ENCODE data around the gene TIAL1.
A peak's percentile ranks its signal among the peaks of the same experiment; 100 is the strongest.
"Not testable (repeated sequence)": the region's sequence is repeated elsewhere in the genome, so short reads cannot be mapped to it uniquely, and the experiment has no call there.

The TIAL1 gene, protein sequence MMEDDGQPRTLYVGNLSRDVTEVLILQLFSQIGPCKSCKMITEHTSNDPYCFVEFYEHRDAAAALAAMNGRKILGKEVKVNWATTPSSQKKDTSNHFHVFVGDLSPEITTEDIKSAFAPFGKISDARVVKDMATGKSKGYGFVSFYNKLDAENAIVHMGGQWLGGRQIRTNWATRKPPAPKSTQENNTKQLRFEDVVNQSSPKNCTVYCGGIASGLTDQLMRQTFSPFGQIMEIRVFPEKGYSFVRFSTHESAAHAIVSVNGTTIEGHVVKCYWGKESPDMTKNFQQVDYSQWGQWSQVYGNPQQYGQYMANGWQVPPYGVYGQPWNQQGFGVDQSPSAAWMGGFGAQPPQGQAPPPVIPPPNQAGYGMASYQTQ

DNA sequence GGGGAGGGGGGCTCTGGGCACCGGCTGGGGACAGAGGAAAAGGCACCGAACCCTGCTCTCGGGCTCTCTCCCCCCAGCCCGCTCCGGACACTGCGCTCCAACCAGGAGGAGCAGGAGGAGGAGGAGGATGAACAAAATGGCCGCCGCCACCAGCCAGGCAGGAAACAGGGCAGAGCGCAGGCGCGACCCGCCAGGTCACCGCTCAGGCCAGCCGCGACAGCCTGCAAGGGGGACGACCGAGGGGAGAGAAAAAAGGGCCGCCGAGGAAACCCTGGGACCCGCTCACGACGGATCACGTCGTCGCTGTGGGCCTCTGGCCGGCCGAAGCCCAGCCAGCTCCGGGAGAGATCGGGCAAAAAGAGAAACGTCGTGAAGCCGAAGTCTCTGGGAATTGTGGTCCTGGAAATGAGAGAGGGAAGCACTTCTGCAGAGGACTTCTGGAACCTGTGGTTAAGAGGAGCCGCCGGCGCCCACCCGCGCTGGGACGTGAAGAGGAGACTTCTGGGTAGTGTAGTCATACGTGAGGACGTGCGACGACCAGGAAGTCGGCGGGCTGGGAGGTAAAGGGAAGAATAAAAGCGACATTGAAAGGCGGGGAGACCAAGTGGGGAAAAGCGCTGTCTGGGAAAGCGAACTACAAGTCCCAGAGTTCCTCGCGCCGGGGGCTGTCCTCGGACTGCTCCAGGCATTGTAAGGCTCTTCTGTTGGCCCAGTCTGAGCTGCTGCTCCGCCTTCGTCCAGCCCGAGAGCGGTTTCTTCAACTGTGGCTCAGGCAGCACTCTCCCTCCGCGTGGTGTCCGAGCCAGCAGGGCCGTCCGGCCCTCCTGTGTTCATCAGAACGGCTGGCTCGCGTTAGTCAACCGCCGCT, at the start of gene TIAL1:
TIAL1 (minus strand) TSS at position 428 of the 868 bp plus-strand sequence. CDS start 499 bp downstream, outside the sequence.
- peak; percentile 100 for DNase-seq

DNA sequence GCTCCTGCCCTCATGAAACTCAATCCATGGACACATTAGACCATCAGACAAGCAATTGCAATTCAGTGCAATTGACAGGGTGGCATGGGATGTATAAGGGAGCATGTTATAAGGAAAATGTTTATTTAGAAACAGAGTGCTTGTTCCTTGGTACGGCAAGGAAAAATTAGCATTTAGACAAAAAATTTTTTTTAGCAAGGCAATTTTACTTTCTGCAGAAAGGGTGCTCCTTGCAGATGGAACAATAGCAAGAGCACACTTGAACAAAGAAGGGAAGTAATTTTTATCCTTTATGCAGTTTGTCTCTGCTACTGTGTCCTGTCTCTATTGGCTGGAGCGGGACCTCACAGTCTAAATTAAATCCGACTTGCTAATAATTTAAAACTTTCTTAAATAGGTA, 48.2 kb upstream of the TIAL1 start:
- DNase-seq: no peak

DNA sequence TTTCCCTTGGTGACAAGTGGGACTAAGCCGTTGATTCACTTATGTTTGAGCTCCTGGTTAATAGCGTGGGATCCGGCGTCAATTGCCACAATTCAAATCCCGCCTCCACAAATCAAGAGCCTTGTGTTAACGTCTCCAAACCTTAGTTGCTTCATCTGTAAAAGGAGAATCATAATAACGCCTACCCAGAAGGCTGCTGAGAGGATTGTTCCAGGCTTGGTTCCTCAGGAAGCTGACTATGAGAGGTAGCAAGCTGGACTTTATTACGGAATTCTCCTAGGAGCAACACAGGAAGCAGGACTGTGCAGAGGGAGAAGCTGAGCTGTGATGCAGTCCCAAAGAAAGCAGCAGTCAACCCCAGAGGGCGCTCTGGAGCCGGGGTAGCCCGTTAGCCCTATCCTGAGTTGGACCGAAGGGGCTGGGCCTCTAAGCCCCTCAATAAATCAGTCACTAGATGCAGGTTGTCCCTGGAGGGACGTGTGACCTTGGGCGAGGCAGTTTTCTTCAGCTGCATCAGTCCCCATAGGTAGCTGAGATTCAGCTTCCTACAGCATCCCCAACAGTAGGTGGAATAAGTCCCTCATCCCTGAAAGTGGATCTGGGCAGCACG, 47.5 kb upstream of the TIAL1 start:
- no peak for DNase-seq

DNA sequence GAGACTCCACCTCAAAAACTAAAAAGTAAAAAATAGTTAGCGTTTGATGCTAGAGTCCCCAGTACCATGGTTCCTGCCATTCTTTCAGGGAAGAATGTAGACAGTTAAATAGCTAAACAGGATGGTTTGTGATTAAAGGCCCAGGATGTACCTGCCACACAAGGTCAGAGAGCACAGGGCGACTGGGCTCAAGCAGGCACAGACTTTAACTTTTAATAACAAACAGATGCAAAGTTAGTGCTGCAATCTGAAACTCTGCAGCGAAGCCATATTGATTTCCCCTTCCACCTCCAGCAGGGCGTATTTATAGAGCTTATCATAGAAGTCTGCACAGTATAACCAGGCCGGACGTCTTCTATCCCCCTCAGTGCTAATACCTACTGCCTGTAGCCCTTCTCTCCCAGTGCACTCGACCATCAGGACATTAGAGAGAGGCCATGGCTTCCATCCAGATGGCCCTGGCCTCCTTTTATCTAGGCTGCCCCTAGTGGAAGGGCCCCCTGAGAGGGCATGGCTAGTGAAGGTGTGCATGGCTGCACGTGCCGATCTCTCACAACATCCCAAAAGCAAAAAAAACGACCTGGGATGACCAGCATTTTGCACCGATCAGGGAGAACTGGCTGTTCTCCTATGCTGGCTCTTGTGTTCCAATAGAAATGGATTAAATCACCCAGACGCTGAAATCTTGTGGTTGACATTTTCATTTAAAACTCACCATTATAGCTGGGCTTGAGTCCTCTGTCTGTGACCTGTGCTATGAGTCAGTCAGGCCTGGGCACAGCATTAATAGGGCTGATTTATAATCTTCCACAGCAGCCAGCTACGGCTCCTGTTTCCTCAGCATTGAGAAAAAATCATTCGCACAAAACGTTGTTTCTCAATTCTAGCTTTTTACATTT, 46.8 kb upstream of the TIAL1 start:
- no peak for DNase-seq

DNA sequence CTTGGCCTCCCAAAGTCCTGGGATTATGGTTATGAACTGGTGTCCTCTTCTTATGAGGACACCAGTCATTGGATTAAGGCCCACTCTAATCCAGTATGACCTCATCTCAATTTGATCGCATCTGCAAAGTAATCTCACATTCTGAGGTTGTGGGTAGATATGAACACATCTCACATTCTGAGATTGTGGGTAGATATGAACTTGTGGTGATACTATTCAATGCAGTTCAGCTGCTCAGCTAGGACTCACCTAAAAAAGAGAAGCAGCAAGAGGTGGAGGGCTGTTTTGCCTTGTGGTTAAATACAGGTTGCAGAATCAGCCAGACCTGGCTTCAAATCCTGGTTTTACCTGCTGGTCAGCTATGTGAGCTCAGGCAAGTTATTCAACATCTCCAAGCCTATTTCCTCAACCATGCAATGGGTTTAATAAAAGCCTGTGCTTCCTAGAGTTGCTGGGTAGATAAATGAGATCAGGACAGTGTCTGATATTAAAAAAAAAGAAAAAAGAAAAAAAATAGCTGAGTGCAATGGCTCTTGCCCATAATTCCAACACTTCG, 45.9 kb upstream of the TIAL1 start:
- no peak for DNase-seq

DNA sequence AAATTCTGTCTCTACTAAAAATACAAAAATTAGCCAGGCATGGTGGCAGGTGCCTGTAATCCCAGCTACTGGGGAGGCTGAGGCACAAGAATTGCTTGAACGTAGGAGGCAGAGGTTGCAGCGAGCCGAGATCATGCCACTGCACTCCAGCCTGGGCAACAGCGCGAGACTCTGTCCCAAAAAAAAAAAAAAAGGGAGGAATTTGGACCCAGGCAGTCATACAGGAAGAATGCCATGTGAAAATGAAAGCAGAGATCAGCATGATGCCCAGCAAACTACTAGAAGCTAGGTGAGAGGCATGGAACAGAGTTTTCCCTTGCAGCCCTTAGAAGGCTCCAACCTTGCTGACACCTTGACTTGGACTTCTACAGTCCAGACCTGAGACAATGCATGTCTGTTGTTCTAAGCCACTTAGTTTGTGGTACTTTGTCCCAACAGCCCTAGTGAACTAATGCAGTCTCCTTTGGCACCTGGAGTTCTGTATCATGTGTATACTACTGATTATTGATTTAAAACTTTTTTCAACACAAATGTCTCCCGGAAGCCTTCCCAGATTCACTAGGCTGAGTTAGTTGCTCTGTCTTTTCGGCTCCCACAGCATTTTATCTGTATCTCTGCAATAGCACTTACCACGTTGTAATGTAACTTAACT, 44.2 kb upstream of the TIAL1 start:
- DNase-seq: no peak

DNA sequence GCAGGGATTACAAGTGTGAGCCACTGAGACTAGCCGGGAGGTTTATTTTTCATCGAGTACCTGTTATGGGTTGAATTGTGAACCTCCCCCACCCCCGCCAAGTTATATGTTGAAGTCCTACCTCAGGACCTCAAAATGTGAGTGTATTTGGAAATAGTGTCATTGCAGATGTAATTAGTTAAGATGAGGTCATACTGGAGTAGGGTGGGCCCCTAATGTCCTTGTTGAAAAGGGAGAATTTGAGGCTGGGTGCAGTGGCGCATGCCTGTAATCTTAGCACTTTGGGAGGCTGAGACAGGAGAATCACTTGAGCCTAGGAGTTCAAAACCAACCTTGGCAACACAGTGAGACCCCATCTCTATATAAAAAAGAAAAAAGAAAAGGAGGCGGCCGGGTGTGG, 43.6 kb upstream of the TIAL1 start:
- no peak for DNase-seq

DNA sequence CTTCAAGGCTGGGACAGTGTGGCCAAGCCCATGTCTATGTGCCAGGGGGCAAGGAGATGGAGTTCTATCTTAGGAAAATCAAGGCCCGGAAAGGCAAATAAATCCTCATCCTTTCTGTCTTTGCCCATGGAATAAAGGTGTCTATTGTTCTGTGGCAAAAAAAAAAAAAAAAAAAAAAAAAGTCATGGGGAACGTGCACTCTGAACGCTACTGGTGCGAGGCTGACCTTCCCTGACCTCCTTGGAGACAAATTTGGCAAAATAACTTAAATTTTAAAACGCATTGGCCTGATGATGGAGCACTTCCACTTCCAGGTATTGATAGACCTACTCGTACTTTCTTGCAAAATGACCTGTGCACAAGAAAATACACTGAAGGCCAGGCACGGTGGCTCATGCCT, 42.2 kb upstream of the TIAL1 start:
- no peak for DNase-seq

DNA sequence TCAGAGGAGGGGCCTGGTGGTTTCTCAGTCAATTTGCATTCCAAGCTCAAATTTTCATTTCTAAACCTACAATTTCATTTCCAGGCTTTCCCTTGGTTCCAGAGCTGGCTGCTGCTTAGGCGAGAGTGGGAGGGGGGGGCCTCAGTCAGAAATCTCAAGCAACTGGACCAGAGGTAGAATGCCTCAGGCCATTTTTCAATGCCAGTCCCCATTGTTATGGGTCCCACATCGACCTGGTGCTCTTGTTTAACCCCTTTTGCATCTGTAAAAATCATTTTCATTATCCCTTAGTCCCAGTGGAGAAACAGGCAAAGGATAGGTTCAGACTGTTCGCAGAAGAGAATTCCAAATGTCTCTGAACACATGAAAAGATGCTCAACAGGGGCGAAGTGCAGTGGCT, 40.9 kb upstream of the TIAL1 start:
- DNase-seq: no peak

DNA sequence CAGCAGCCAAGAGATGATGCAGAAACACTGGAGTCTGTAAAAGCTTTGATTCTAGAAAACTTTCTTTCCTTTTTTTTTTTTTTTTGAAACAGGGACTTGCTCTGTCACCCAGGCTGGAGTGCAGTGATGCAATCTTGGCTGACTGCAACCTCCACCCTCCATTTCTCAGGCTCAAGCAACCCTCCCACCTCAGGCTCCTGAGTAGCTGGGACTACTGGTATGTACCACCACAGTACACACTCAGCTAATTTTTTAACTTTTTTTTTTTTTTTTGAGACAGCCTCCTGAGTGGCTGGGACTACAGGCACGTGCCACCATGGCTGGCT, 37.4 kb upstream of the TIAL1 start:
- no peak for DNase-seq

DNA sequence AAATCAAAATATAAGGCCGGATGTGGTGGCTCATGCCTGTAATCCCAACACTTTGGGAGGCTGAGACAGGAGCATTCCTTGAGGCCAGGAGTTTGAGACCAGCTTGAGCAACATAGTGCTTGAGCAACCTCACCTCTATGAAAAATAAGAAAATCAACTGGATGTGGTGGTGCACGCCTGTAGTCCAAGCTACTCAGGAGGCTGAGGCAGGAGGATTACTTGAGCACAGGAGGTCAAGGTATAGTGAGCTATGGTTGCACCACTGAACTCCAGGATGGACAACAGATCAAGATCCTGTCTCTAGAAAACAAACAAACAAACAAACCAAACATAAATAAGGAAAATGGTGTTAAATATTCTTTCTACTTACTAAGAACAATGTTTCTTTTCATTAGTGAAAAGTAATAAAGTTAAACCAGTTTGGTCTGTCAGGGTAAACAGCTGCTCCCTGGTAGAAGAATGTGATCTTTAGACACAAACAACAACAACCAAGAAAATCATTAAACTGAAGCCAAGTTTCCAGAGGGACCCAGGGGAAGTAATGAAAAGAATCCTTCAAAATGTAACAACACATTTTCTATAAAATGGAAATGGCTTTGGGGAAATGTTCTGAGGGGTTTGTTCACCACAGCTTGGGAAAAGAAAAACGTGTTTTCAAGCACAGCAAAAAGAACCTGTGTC, 36.9 kb upstream of the TIAL1 start:
- DNase-seq: no peak

DNA sequence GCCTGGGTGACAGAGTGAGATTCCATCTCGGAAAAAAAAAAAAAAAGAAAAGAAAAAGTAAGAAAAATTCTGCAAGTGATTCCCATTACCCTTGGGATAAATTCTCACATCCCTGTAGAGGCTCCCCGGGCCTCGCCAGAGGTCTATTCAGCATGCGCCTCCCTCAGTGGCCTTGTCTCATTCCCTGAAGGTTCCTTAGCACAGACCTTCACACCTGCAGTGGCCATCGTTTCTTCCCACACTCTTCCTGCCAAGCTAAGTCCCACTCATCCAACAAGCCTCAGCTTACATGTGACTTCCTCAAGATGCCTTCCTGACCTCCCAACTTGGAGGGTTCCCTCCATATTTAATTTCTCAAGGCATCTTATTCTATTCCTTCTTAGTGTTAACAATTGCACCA, 33.5 kb upstream of the TIAL1 start:
- DNase-seq: no peak

DNA sequence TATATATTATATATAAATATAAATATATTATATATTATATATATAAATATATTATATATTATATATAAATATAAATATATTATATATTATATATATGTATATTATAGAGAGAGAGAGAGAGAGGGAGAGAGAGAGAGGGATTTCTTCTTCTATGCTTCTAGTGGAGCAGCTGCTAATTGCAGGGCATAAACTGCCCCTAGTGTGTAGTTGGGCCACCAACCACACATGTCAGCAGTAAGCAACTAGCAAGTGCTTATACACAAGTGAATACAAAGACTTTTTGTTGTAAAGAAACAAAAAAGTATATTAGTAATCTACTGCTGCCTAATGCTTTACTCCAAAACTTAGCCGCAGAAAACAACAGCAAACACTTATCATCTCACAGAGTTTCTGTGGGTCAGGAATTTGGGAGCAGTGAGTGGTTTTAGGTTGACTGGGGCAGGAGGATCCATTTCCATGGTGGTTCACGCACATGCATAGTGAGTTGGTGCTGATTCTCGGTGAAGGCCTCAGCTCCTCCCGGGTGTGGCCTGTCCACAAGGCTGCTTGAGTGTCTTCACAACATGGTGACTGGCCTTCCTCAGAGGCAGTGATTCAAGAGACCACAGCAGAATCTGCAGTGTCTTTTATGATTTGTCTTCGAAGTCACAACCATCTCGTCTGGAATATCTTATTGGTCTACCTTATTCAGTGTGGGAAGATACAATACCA, 29.0 kb upstream of the TIAL1 start:
- DNase-seq: no peak

DNA sequence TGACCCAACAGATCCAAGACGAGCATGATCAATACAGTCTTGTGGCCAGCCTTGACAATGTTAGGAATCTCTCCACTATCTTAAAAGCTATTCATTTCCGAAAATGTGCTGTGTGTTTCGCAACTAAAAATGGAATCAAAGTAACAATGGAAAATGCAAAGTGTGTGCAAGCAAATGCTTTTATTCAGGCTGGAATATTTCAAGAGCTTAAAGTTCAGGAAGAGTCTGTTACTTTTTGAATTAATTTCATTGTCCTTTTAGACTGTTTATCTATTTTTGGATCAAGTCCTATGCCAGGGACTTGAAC, 24.3 kb upstream of the TIAL1 start:
- no peak for DNase-seq

DNA sequence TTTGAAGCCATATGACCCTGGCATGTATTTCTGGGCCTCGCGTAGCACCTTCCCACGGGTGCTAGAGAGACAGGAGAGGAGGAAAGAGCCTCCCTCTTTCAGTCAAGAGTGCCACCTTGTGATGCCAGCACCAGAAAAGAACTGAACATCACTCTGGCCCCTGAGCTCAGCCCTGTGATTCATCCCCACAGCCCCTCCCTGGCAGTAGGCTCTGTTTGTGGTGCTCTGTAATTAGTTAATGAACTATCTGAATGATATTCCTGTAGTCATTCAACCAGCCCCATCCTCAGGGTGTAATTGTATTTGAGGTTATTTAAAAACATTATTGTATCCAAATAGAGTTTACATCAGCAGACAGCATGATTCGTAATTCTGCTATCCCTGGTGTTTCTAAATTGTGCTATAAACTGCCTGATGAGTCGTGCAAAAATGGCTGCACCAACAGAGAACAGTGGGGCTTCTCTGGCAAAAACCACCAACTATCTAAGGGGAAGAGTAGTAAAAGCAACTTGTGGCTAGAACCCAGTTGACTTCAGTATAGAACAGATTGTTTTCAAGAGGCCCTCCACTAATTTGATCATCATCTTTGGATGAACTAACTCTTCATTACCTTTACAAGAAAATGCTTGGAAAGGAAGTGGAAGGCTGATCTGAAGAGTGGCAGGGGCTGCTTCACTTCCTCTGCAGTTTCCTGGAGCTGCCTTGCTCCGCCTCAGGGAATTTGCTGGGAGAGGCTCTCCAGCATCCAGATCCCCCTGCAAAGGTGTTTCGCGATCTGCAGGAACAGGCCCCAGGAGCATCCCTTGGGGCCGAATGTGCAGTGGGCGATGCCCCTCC, 23.7 kb upstream of the TIAL1 start:
- DNase-seq: no peak

DNA sequence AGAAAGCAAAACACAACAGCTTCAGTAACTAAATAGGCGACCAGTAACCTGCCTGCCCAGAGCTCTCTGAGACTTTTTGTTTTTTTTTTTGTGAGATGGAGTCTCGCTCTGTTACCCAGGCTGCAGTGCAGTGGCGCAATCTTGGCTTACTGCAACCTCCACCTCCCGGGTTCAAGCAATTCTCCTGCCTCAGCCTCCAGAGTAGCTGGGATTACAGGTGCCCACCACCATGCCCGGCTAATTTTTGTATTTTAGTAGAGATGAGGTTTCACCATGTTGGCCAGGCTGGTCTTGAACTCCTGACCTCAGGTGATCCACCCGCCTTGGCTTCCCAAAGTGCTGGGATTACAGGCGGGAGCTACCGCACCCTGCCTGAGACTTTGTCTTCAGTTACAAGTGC, 23.0 kb upstream of the TIAL1 start:
- not testable (repeated sequence) for DNase-seq

DNA sequence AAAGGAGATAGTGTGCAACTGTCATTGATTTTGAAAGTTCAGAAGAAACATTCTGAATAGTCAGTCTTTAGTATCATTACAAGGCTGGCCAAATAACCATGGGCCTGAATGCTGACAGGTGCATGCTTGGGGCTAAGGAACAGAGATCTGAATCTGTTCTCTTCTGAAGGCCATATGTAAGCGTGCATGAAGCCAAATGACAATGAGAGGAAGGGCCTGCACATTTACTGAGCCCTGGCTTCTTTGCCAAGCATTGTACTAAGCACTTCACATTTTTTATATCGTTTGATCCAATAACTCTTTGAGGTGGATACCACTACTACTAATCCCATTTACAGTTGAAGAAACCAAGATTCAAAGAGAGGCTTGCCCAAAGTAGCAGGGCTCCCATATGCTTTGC, 22.5 kb upstream of the TIAL1 start:
- DNase-seq: no peak

DNA sequence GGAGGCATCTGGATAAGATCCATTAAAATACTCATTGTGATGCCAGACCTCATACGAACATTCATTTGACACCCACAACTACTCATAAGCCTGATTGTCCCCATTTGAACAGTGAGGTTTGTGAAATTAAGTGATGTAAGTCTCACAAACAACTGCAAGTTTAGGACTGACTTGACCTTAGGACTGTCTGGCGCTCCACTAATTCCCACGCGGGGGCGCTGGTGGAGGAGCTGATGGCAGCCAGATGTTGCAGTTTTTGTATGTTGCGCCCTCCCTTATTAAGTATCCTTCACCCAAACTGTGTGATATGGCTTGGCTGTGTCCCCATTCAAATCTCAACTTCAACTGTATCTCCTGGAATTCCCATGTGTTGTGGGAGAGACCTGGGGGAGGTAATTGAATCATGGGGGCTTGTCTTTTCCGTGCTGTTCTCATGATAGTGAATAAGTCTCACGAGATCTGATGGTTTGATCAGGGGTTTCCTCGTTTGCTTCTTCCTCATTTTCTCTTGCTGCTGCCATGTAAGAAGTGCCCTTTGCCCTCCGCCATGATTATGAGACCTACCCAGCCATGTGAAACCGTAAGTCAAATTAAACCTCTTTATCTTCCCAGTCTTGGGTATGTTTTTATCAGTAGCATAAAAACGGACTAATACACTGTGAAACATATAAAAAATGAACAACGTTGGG, 20.3 kb upstream of the TIAL1 start:
- no peak for DNase-seq

DNA sequence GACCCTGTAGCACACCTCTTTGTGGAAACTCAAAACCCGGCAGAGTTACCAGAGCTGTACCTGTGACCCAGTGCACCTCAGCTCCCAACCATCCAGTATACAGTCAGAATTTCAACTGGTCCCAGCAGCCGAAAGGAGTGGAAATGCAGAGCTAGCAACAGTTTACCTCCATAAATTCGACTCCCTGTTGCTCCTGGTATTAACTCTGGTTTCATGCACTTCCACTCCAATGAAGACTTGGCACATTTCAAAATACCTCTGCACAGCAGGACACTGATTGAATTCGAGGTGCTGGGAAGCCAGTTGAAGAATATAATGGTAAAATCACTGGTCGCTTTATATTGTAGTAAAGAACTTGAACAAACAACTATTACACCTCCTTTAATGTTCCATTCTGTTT, 17.9 kb upstream of the TIAL1 start:
- no peak for DNase-seq

Measured in left hindlimb (tissue), 1 donor.